GM13976 (cell line): ENCODE data around the gene SLC1A2.

ENCODE experiments used
- DNase-seq: peaks from one replicate; pipeline ENCODE4 v3.0.0; 2012; ENCODE audit warnings: low spot score
- CTCF ChIP-seq: IDR thresholded peaks from 2 replicates; pipeline ENCODE4 v1.5.1; 2012; ENCODE audit warnings: borderline replicate concordance, mild to moderate bottlenecking; ENCODE audit not compliant: insufficient read depth; ENCODE audit errors: extremely low read depth, missing control alignments, control extremely low read depth
- in situ Hi-C: fragments of 300-500 bp; cut with MboI; formaldehyde crosslinking; loops from one replicate; pipeline ENCODE4 v1.12.0; 2022; ENCODE audit warnings: low sequenced_read_pairs, mixed read lengths, inconsistent platforms; ENCODE audit not compliant: unreplicated experiment

Gene SLC1A2

GRCh38 chr11:35425603-35426212, 6.3 kb upstream of the SLC1A2 start:
- TF ChIP-seq CTCF: no peak
- in situ Hi-C loops: no loop called here
- no peak for DNase-seq

- in situ Hi-C loops: no loop called here
- TF ChIP-seq CTCF: no peak
- DNase-seq: no peak
These were observed 5.0 kb upstream of the SLC1A2 start for GRCh38 chr11:35424157-35424940.

- in situ Hi-C loops: no loop called here
- DNase-seq: no peak
- TF ChIP-seq CTCF: no peak
These were observed 1.0 kb upstream of the SLC1A2 start for GRCh38 chr11:35420371-35420770.

- no peak for TF ChIP-seq CTCF
- peak; percentile 27 for DNase-seq
- in situ Hi-C loops: loop anchor here (10.0 kb wide), 1 partner anchor 835 kb away; no protein-coding TSS in a partner anchor
These were observed 524 bp upstream of the SLC1A2 start for GRCh38 chr11:35419830-35420333.

- no peak for TF ChIP-seq CTCF
- in situ Hi-C loops: loop anchor here (10.0 kb wide), 1 partner anchor 834 kb away; no protein-coding TSS in a partner anchor
- peak; percentile 43 for DNase-seq
These were observed 825 bp downstream of the SLC1A2 start for GRCh38 chr11:35418282-35419183.

- TF ChIP-seq CTCF: no peak
- no peak for DNase-seq
- in situ Hi-C loops: loop anchor here (10.0 kb wide), 1 partner anchor 831 kb away; no protein-coding TSS in a partner anchor
These were observed 3.9 kb downstream of the SLC1A2 start for GRCh38 chr11:35415487-35415886.
